ENCODE data around the gene IFI6.
"Not testable (repeated sequence)": the region's sequence is repeated elsewhere in the genome, so short reads cannot be mapped to it uniquely, and the experiment has no call there.

IFI6 gene

GRCh38 chr1:27671964-27672749 lies at the start of gene IFI6:
Gene IFI6, minus strand, starts transcription at chr1:27672192. Its CDS starts 2,878 bp downstream, at chr1:27669314.
- DNase-seq = peak; percentile 96

- peak; percentile 4 for DNase-seq
Measured at GRCh38 chr1:27719286-27720251, 47.6 kb upstream of the IFI6 start.

- DNase-seq = no peak
Measured at GRCh38 chr1:27716262-27716895, 44.4 kb upstream of the IFI6 start.

GRCh38 chr1:27713869-27714513 lies 42.0 kb upstream of the IFI6 start:
- no peak for DNase-seq

GRCh38 chr1:27713139-27713725 lies 41.2 kb upstream of the IFI6 start:
- DNase-seq = no peak

- DNase-seq = no peak
Measured at GRCh38 chr1:27710574-27710973, 38.6 kb upstream of the IFI6 start.

- DNase-seq = no peak
Measured at GRCh38 chr1:27705545-27705944, 33.6 kb upstream of the IFI6 start.

- no peak for DNase-seq
Measured at GRCh38 chr1:27704958-27705357, 33.0 kb upstream of the IFI6 start.

GRCh38 chr1:27696835-27697234 lies 24.8 kb upstream of the IFI6 start:
- not testable (repeated sequence) for DNase-seq

- DNase-seq = no peak
Measured at GRCh38 chr1:27690183-27690582, 18.2 kb upstream of the IFI6 start.

- DNase-seq = peak; percentile 34
Measured at GRCh38 chr1:27689423-27690173, 17.6 kb upstream of the IFI6 start.

GRCh38 chr1:27687906-27688305 lies 15.9 kb upstream of the IFI6 start:
- no peak for DNase-seq

GRCh38 chr1:27686223-27686990 lies 14.4 kb upstream of the IFI6 start:
- DNase-seq = no peak

- no peak for DNase-seq
Measured at GRCh38 chr1:27684176-27684575, 12.2 kb upstream of the IFI6 start.

GRCh38 chr1:27682351-27682944 lies 10.5 kb upstream of the IFI6 start:
- no peak for DNase-seq

- DNase-seq = not testable (repeated sequence)
Measured at GRCh38 chr1:27681580-27681979, 9.6 kb upstream of the IFI6 start.

- DNase-seq = not testable (repeated sequence)
Measured at GRCh38 chr1:27680225-27680791, 8.3 kb upstream of the IFI6 start.

GRCh38 chr1:27678747-27679146 lies 6.8 kb upstream of the IFI6 start:
- no peak for DNase-seq

- no peak for DNase-seq
Measured at GRCh38 chr1:27676410-27676809, 4.4 kb upstream of the IFI6 start.

GRCh38 chr1:27672750-27673112 lies 739 bp upstream of the IFI6 start:
- DNase-seq = peak; percentile 61
